Measurements from ENCODE around the gene AQP3. TPM values are rescaled to one million over a fixed set of nuclear protein-coding genes. Genes with fewer than 3 reads are reported as not detected.
A peak's percentile ranks its signal among the peaks of the same experiment; 100 is the strongest.
"Not testable (repeated sequence)": the region's sequence is repeated elsewhere in the genome, so short reads cannot be mapped to it uniquely, and the experiment has no call there.

AQP3 gene
- total RNA-seq, 1 donor from 2014 or later: 6.3 TPM

DNA sequence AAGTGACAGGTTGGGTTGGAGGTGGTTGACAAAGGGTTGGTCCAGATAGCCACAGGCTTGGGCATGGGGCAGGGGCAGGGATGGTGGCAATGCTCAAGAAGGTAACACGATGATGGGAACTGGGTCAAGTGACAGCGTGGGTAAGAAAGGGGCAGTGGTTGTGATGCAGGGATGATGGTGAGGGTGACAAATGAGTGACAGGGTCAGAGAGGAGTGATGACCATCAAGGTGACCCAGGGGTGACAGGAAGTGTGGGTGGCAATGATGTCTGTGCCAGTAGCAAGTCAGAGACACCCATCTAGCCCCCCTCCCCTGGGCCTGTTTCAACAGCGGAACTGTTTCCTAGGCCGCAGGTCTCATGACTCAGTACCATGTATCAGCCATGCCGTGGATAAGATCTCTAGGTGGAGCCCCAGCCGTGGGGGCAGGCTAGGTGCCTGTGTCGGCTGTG is 20.5 kb downstream of the AQP3 start:
- DNase-seq (ENCODE audit: low spot score, unreplicated experiment): no peak
- Mint-ChIP-seq H3K4me1 (ENCODE audit: low read depth) (peaks cover 6% of the 10 kb centered on the region), H3K27ac (no peak overlapping the region), H3K4me3 (ENCODE audit: low read depth) (no peak overlapping the region), H3K9me3 (ENCODE audit: low read depth) (no peaks in the 10 kb centered on the region), H3K36me3 (ENCODE audit: insufficient read depth) (no peaks in the 10 kb centered on the region), H3K27me3 (no peaks in the 10 kb centered on the region)
- TF ChIP-seq CTCF (IDR thresholded peaks at IDR 0.05; ENCODE audit: unreplicated experiment): no peak

GRCh38 chr9:33425128-33425533 is 22.3 kb downstream of the AQP3 start:
- Mint-ChIP-seq H3K36me3 (ENCODE audit: insufficient read depth) (no peaks in the 10 kb centered on the region), H3K4me3 (ENCODE audit: low read depth) (no peak overlapping the region), H3K9me3 (ENCODE audit: low read depth) (no peaks in the 10 kb centered on the region), H3K4me1 (ENCODE audit: low read depth) (peaks cover 6% of the 10 kb centered on the region), H3K27me3 (no peaks in the 10 kb centered on the region), H3K27ac (peak overlapping the region; percentile 85)
- DNase-seq (ENCODE audit: low spot score, unreplicated experiment): no peak
- no peak for TF ChIP-seq CTCF (IDR thresholded peaks at IDR 0.05; ENCODE audit: unreplicated experiment)

- not testable (repeated sequence) for DNase-seq (ENCODE audit: low spot score, unreplicated experiment); H3K4me3 Mint-ChIP-seq (ENCODE audit: low read depth); H3K36me3 Mint-ChIP-seq (ENCODE audit: insufficient read depth); H3K4me1 Mint-ChIP-seq (ENCODE audit: low read depth); H3K9me3 Mint-ChIP-seq (ENCODE audit: low read depth); H3K27ac Mint-ChIP-seq; H3K27me3 Mint-ChIP-seq
Measured at GRCh38 chr9:33424492-33424891, 22.9 kb downstream of the AQP3 start.

DNA sequence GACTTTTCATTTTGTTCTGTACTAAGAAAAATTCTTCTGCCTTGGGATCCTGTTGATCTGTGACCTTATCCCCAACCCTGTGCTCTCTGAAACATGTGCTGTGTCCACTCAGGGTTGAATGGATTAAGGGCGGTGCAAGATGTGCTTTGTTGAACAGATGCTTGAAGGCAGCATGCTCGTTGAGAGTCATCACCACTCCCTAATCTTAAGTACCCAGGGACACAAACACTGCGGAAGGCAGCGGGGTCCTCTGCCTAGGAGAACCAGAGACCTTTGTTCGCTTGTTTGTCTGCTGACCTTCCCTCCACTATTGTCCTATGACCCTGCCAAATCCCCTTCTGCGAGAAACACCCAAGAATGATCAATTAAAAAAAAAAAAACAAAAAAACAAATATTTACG is 23.4 kb downstream of the AQP3 start:
- DNase-seq (ENCODE audit: low spot score, unreplicated experiment); H3K4me1 Mint-ChIP-seq (ENCODE audit: low read depth); H3K27me3 Mint-ChIP-seq; H3K4me3 Mint-ChIP-seq (ENCODE audit: low read depth); H3K9me3 Mint-ChIP-seq (ENCODE audit: low read depth); H3K27ac Mint-ChIP-seq; H3K36me3 Mint-ChIP-seq (ENCODE audit: insufficient read depth): not testable (repeated sequence)

DNA sequence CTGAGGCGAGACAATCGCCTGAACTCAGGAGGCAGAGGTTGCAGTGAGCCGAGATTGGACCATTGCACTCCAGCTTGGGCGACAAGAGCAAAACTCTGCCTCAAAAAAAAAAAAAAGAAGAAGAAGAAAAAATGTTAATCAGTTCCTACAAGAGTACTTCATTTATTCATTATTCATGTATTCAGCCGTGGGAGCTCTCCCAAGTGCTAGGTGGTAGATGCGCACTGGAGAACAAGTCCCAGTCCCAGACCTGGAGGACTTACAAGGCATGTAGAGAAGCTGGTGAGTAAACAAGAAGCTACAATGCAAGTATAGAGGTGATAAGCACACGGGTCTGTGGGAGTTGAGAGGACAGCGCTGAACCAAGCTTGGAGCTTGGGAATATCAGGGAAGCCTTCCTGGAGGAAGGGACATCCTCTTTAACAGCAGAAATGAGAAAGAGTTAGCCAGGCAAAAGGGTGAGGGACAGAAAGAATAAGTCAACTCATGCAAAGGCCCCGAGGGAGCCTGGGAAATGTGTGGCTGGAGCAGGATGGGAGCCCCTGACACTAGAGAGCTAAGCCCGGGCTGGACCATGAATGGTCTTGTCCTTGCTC is 27.6 kb downstream of the AQP3 start:
- DNase-seq (ENCODE audit: low spot score, unreplicated experiment): no peak
- H3K9me3 Mint-ChIP-seq (ENCODE audit: low read depth): no peaks in the 10 kb centered on the region
- H3K36me3 Mint-ChIP-seq (ENCODE audit: insufficient read depth): no peaks in the 10 kb centered on the region
- peaks cover 17% of the 10 kb centered on the region for H3K4me1 Mint-ChIP-seq (ENCODE audit: low read depth)
- TF ChIP-seq CTCF (IDR thresholded peaks at IDR 0.05; ENCODE audit: unreplicated experiment): no peak
- H3K4me3 Mint-ChIP-seq (ENCODE audit: low read depth): no peak overlapping the region
- peak overlapping the region; percentile 3 for H3K27ac Mint-ChIP-seq
- H3K27me3 Mint-ChIP-seq: no peaks in the 10 kb centered on the region

DNA sequence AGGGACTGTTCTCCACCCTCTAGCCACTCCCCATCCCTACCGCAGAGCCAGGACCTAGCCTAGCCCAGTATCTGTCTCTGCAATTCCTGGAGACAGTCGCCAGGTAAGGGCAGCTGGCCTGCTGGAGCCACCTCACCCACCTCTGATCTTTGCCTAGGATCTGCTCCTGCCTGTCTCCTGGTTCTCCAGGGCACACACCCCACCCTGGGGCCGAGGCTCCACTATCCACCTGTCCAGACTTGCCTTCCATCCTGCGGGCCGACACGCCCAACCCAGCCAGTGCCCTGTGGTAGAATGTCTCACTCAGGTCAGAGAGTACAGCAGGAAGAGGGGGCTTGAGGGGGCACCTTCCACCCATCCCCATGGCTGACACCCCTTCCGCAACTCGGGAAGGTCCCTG is 29.3 kb downstream of the AQP3 start:
- no peak overlapping the region for H3K4me3 Mint-ChIP-seq (ENCODE audit: low read depth)
- peaks cover 19% of the 10 kb centered on the region for H3K4me1 Mint-ChIP-seq (ENCODE audit: low read depth)
- no peaks in the 10 kb centered on the region for H3K36me3 Mint-ChIP-seq (ENCODE audit: insufficient read depth)
- DNase-seq (ENCODE audit: low spot score, unreplicated experiment): no peak
- no peak overlapping the region for H3K27ac Mint-ChIP-seq
- no peaks in the 10 kb centered on the region for H3K9me3 Mint-ChIP-seq (ENCODE audit: low read depth)
- no peaks in the 10 kb centered on the region for H3K27me3 Mint-ChIP-seq
- TF ChIP-seq CTCF (IDR thresholded peaks at IDR 0.05; ENCODE audit: unreplicated experiment): no peak

Data from progenitor cell of endocrine pancreas (in vitro differentiated cells).